Chondrocyte (in vitro differentiated cells): ENCODE measurements around the gene IGFL4. TPM values are rescaled to one million over a fixed set of nuclear protein-coding genes. Genes with fewer than 3 reads are reported as not detected.

Experiments used
- DNase-seq: peaks from one replicate; pipeline ENCODE4 v3.0.0; 2021; ENCODE audit warnings: mixed read lengths, low spot score
- H3K27ac Mint-ChIP-seq: one replicate; pipeline ENCODE4 v1.8.0; 2021; ENCODE audit warnings: mild to moderate bottlenecking, moderate library complexity, mixed read lengths; ENCODE audit not compliant: unreplicated experiment
- H3K27me3 Mint-ChIP-seq: 2 replicates; pipeline ENCODE4 v1.8.0; 2021; ENCODE audit warnings: low read depth, mixed read lengths
- H3K36me3 Mint-ChIP-seq: 2 replicates; pipeline ENCODE4 v1.8.0; 2021; ENCODE audit warnings: low read depth, mixed read lengths
- H3K4me1 Mint-ChIP-seq: 2 replicates; pipeline ENCODE4 v1.8.0; 2021; ENCODE audit warnings: low read depth, mild to moderate bottlenecking, mixed read lengths
- H3K4me3 Mint-ChIP-seq: one replicate; pipeline ENCODE4 v1.8.0; 2021; ENCODE audit warnings: mild to moderate bottlenecking, moderate library complexity, mixed read lengths; ENCODE audit not compliant: unreplicated experiment
- H3K9me3 Mint-ChIP-seq: 2 replicates; pipeline ENCODE4 v1.8.0; 2021; ENCODE audit warnings: low read depth, mixed read lengths
- total RNA-seq: library from RNA; stranded (reverse); gene quantifications from 3 replicates; pipeline ENCODE4 v1.2.1, GENCODE V29; 2021
- TF ChIP-seq, protein P1 (sequence below): fragments of 200-600 bp; sonication (generic); IDR thresholded peaks from 2 replicates; pipeline ENCODE4 v1.5.0; 2021; ENCODE audit warnings: antibody characterized with exemption, mild to moderate bottlenecking, moderate library complexity

Gene IGFL4
- total RNA-seq, 1 donor from 2014 or later, result not detected

GRCh38 chr19:46049597-46049996 lies 8.8 kb upstream of the IGFL4 start:
- TF ChIP-seq, protein P1, sequence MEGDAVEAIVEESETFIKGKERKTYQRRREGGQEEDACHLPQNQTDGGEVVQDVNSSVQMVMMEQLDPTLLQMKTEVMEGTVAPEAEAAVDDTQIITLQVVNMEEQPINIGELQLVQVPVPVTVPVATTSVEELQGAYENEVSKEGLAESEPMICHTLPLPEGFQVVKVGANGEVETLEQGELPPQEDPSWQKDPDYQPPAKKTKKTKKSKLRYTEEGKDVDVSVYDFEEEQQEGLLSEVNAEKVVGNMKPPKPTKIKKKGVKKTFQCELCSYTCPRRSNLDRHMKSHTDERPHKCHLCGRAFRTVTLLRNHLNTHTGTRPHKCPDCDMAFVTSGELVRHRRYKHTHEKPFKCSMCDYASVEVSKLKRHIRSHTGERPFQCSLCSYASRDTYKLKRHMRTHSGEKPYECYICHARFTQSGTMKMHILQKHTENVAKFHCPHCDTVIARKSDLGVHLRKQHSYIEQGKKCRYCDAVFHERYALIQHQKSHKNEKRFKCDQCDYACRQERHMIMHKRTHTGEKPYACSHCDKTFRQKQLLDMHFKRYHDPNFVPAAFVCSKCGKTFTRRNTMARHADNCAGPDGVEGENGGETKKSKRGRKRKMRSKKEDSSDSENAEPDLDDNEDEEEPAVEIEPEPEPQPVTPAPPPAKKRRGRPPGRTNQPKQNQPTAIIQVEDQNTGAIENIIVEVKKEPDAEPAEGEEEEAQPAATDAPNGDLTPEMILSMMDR, result no peak
- DNase-seq, result no peak
- Mint-ChIP-seq H3K4me3 (no peak overlapping the region), H3K36me3 (peaks cover 32% of the 10 kb centered on the region), H3K27me3 (peaks cover 85% of the 10 kb centered on the region), H3K4me1 (no peaks in the 10 kb centered on the region), H3K27ac (no peak overlapping the region), H3K9me3 (peaks cover 51% of the 10 kb centered on the region)

DNA sequence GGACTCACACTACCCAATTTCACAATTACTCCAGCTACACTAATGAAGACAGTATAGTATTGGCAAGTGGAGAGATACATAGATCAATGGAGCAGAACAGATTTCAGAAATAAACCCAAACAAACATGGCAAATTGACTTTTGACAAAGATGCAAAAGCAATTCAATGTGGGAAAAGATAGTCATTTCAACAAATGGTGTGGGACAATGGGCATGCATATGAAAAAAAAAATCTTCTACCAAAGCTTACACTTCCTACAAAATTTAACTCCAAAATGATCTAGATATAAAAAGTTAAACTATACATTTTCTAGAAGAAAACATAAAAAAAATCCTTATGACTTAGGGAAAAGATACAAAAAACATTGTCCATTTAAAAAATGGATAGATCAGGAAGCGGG lies 2.7 kb upstream of the IGFL4 start:
- no peak overlapping the region for H3K4me3 Mint-ChIP-seq

DNA sequence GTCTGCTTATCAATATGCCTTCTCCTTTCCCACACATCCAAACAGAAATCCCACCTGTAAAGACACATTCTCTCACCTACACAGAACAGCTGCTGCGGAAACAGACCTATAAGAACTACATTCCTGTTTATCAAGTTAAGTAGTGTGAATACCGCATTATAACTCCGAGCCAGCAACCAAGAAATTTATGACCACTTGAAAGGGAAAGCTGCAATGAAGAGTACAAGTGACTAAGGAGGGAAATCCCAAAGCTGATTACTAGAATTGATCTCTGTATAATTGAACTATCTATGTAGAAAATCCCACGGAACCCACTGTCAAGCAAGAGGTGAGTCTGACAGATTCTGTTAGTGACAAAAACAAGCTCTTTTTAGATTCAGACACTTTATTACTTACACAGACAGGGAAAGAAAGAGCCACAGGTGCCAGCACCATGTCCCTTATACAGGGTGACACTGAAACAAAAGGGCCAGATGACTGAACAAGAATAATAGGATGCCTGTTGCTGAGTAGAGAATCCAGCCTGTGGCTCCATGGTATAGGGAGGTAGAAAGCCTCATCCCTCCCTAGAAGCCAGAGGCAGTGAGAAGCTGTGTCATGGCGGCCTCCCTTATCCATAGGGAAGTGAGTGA lies 1.6 kb upstream of the IGFL4 start:
- H3K27ac Mint-ChIP-seq, result no peak overlapping the region
- TF ChIP-seq, protein P1, result no peak
- peaks cover 28% of the 10 kb centered on the region for H3K36me3 Mint-ChIP-seq
- no peaks in the 10 kb centered on the region for H3K4me1 Mint-ChIP-seq
- no peak for DNase-seq
- H3K9me3 Mint-ChIP-seq, result peaks cover 35% of the 10 kb centered on the region
- peaks cover 55% of the 10 kb centered on the region for H3K27me3 Mint-ChIP-seq
- H3K4me3 Mint-ChIP-seq, result no peak overlapping the region

More for the DNA sequence above, 2.7 kb upstream of the IGFL4 start:
- Mint-ChIP-seq H3K4me1 (no peaks in the 10 kb centered on the region), H3K27me3 (peaks cover 66% of the 10 kb centered on the region), H3K27ac (no peak overlapping the region), H3K9me3 (peaks cover 44% of the 10 kb centered on the region), H3K36me3 (peaks cover 35% of the 10 kb centered on the region)
- no peak for DNase-seq
- TF ChIP-seq, protein P1, result no peak

DNA sequence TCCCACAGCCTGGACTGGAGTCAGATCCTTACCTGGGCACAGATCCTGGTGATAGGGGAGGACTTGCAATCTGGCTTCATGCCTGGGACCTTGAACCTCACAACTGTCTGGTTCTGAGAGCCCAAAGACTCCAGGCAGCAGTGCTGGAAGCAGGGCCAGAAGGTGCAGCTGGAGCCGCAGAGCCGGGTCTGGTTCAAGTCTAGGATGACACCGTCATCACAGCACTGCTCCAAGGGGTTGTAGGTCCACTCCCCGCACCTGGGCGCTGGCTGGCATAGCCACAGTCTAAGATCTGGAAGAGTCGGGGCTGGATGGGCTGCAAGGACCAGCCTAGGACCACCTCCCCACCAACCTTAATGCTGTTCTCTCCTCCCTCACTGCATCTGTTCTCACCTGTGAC lies 677 bp downstream of the IGFL4 start:
- Mint-ChIP-seq H3K27ac (no peak overlapping the region), H3K9me3 (peaks cover 17% of the 10 kb centered on the region), H3K4me3 (no peak overlapping the region), H3K27me3 (peaks cover 42% of the 10 kb centered on the region), H3K36me3 (peaks cover 13% of the 10 kb centered on the region), H3K4me1 (no peaks in the 10 kb centered on the region)
- TF ChIP-seq, protein P1, result no peak
- no peak for DNase-seq

DNA sequence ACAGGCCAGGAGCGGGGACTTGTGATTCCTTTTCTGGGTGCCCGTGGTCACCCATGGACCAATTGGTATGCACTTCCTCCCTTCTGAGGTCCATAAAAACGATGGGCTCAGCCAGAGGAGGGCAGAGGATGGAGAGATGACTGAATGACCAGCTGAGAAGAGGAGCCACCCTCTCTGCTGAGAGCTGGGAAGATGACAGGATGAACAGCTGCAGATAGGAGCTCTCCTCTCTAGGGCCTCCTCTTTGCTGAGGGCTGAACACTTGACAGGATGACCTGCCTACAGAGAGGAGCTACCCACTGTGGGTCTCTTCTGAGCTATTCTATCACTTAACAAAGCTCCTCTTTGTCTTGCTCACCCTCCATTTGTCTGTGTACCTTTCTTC lies 4.1 kb downstream of the IGFL4 start:
- Mint-ChIP-seq H3K4me3 (no peak overlapping the region), H3K36me3 (peaks cover 5% of the 10 kb centered on the region), H3K27ac (no peak overlapping the region), H3K9me3 (peaks cover 2% of the 10 kb centered on the region), H3K27me3 (peaks cover 30% of the 10 kb centered on the region), H3K4me1 (no peaks in the 10 kb centered on the region)
- DNase-seq, result no peak
- TF ChIP-seq, protein P1, result no peak
